Measurements from ENCODE around the gene C2orf76.

The C2orf76 gene

GRCh38 chr2:119338826-119339561, 27.6 kb downstream of the C2orf76 start:
- peak in 1 of 2 donors; percentile 6 for DNase-seq (ENCODE audit: low read depth in 1 of 2, low spot score in 1 of 2)

GRCh38 chr2:119338272-119338671, 28.4 kb downstream of the C2orf76 start:
- no peak for DNase-seq (ENCODE audit: low read depth in 1 of 2, low spot score in 1 of 2)

- DNase-seq (ENCODE audit: low read depth in 1 of 2, low spot score in 1 of 2) = no peak
Observed at GRCh38 chr2:119337749-119338148, 28.9 kb downstream of the C2orf76 start.

GRCh38 chr2:119333833-119334232, 32.8 kb downstream of the C2orf76 start:
- DNase-seq (ENCODE audit: low read depth in 1 of 2, low spot score in 1 of 2) = no peak

- no peak for DNase-seq (ENCODE audit: low read depth in 1 of 2, low spot score in 1 of 2)
Observed at GRCh38 chr2:119333360-119333759, 33.3 kb downstream of the C2orf76 start.

- no peak for DNase-seq (ENCODE audit: low read depth in 1 of 2, low spot score in 1 of 2)
Observed at GRCh38 chr2:119332953-119333352, 33.7 kb downstream of the C2orf76 start.

- no peak for DNase-seq (ENCODE audit: low read depth in 1 of 2, low spot score in 1 of 2)
Observed at GRCh38 chr2:119327431-119327830, 39.2 kb downstream of the C2orf76 start.

GRCh38 chr2:119326938-119327337, 39.7 kb downstream of the C2orf76 start:
- DNase-seq (ENCODE audit: low read depth in 1 of 2, low spot score in 1 of 2) = no peak

- DNase-seq (ENCODE audit: low read depth in 1 of 2, low spot score in 1 of 2) = no peak
Observed at GRCh38 chr2:119324685-119325270, 41.9 kb downstream of the C2orf76 start.

- no peak for DNase-seq (ENCODE audit: low read depth in 1 of 2, low spot score in 1 of 2)
Observed at GRCh38 chr2:119323459-119323858, 43.2 kb downstream of the C2orf76 start.

- no peak for DNase-seq (ENCODE audit: low read depth in 1 of 2, low spot score in 1 of 2)
Observed at GRCh38 chr2:119319593-119319992, 47.0 kb downstream of the C2orf76 start.

- no peak for DNase-seq (ENCODE audit: low read depth in 1 of 2, low spot score in 1 of 2)
Observed at GRCh38 chr2:119317554-119317953, 49.1 kb downstream of the C2orf76 start.

- DNase-seq (ENCODE audit: low read depth in 1 of 2, low spot score in 1 of 2) = no peak
Observed at GRCh38 chr2:119316066-119316465, 50.6 kb downstream of the C2orf76 start.

GRCh38 chr2:119315241-119315925, 51.3 kb downstream of the C2orf76 start:
- no peak for DNase-seq (ENCODE audit: low read depth in 1 of 2, low spot score in 1 of 2)

- DNase-seq (ENCODE audit: low read depth in 1 of 2, low spot score in 1 of 2) = no peak
Observed at GRCh38 chr2:119311831-119312230, 54.8 kb downstream of the C2orf76 start.

GRCh38 chr2:119311371-119311770, 55.3 kb downstream of the C2orf76 start:
- no peak for DNase-seq (ENCODE audit: low read depth in 1 of 2, low spot score in 1 of 2)

- DNase-seq (ENCODE audit: low read depth in 1 of 2, low spot score in 1 of 2) = no peak
Observed at GRCh38 chr2:119308793-119309330, 57.8 kb downstream of the C2orf76 start.

GRCh38 chr2:119307419-119308140, 59.1 kb downstream of the C2orf76 start:
- no peak for DNase-seq (ENCODE audit: low read depth in 1 of 2, low spot score in 1 of 2)

GRCh38 chr2:119306196-119306590, 60.4 kb downstream of the C2orf76 start:
- DNase-seq (ENCODE audit: low read depth in 1 of 2, low spot score in 1 of 2) = no peak

- no peak for DNase-seq (ENCODE audit: low read depth in 1 of 2, low spot score in 1 of 2)
Observed at GRCh38 chr2:119305497-119306195, 61.0 kb downstream of the C2orf76 start.

GRCh38 chr2:119304847-119305246, 61.8 kb downstream of the C2orf76 start:
- DNase-seq (ENCODE audit: low read depth in 1 of 2, low spot score in 1 of 2) = no peak
